CD4-positive, alpha-beta memory T cell (primary cell): ENCODE measurements around the gene NKAIN2. TPM values are rescaled to one million over a fixed set of nuclear protein-coding genes. Genes with fewer than 3 reads are reported as not detected.

Source experiments
- CTCF ChIA-PET: fragments of 350-600 bp; sonication (Branson Sonifier 250); formaldehyde crosslinking; loops from one replicate; lab custom pipeline; 2021; ENCODE audit warnings: inconsistent platforms; ENCODE audit not compliant: partially characterized antibody; lab: Charles Lee
- POLR2A ChIA-PET: fragments of 350-600 bp; sonication (Branson Sonifier 250); formaldehyde crosslinking; loops from one replicate; lab custom pipeline; 2021; ENCODE audit not compliant: partially characterized antibody; lab: Charles Lee
- DNase-seq, 5 donors: peaks; one replicate each; pipeline versions ENCODE4 v3.0.0 to v3.0.0-alpha.2; 2020 to 2022; ENCODE audit warnings: mixed read lengths in 1 of 5
- H3K27ac ChIP-seq: one replicate; pipeline ENCODE4 v1.7.0; 2013; ENCODE audit warnings: low read depth, low read length
- H3K27me3 ChIP-seq: 2 replicates; pipeline ENCODE4 v1.7.0; 2013; ENCODE audit warnings: mild to moderate bottlenecking, low read length, moderate library complexity; ENCODE audit not compliant: insufficient read depth
- H3K36me3 ChIP-seq: 2 replicates; pipeline ENCODE4 v1.7.0; 2013; ENCODE audit warnings: mild to moderate bottlenecking, low read length, moderate library complexity; ENCODE audit not compliant: insufficient read depth
- H3K4me1 ChIP-seq: 2 replicates; pipeline ENCODE4 v1.7.0; 2013; ENCODE audit warnings: mild to moderate bottlenecking, low read length, moderate library complexity; ENCODE audit not compliant: insufficient read depth
- H3K4me3 ChIP-seq, 2 donors: one replicate each; pipeline ENCODE4 v1.7.0; 2013; ENCODE audit warnings: low read length in 2 of 2, mild to moderate bottlenecking in 1 of 2
- H3K9me3 ChIP-seq, 2 donors: one replicate each; pipeline ENCODE4 v1.7.0; 2013; ENCODE audit warnings: low read length in 2 of 2, control low read depth in 1 of 2; ENCODE audit not compliant: control insufficient read depth in 1 of 2
- H3K27ac Mint-ChIP-seq, 7 donors: one replicate each; pipeline ENCODE4 v1.8.0; 2020 to 2021; ENCODE audit warnings: mixed read lengths in 7 of 7, mild to moderate bottlenecking in 6 of 7, inconsistent platforms in 3 of 7, moderate library complexity in 3 of 7
- H3K27me3 Mint-ChIP-seq, 2 donors: one replicate each; pipeline ENCODE4 v1.8.0; 2020 to 2021; ENCODE audit warnings: mixed read lengths in 2 of 2
- H3K36me3 Mint-ChIP-seq, 2 donors: one replicate each; pipeline ENCODE4 v1.8.0; 2020 to 2021; ENCODE audit warnings: mixed read lengths in 2 of 2, inconsistent platforms in 1 of 2, mild to moderate bottlenecking in 1 of 2
- H3K4me1 Mint-ChIP-seq, 4 donors: one replicate each; pipeline ENCODE4 v1.8.0; 2020 to 2021; ENCODE audit warnings: mixed read lengths in 4 of 4, mild to moderate bottlenecking in 1 of 4
- H3K4me3 Mint-ChIP-seq, 8 donors: one replicate each; pipeline ENCODE4 v1.8.0; 2020 to 2021; ENCODE audit warnings: mixed read lengths in 8 of 8, mild to moderate bottlenecking in 7 of 8, moderate library complexity in 6 of 8, inconsistent platforms in 3 of 8
- H3K9me3 Mint-ChIP-seq, 8 donors: one replicate each; pipeline ENCODE4 v1.8.0; 2020 to 2021; ENCODE audit warnings: mixed read lengths in 8 of 8, mild to moderate bottlenecking in 5 of 8, inconsistent platforms in 3 of 8, moderate library complexity in 1 of 8
- intact Hi-C: fragments of 100-400 bp; cut with micrococcal nuclease; formaldehyde crosslinking; loops from one replicate; pipeline ENCODE4 v1.15.1; 2023
- polyA plus RNA-seq, 2 donors: library from polyadenylated mRNA; unstranded; fragments of 300-500 nt; fragmentation: Illumina TruSeq; gene quantifications; one replicate each; pipeline ENCODE4 v1.2.3, GENCODE V29; 2021
- total RNA-seq, 2 experiments: library from RNA; stranded (reverse); gene quantifications; one replicate each; pipeline ENCODE4 v1.2.3, GENCODE V29; 2021

NKAIN2 gene
- total and polyA plus RNA-seq, 4 experiments from 2014 or later: not detected

- intact Hi-C loops: no loop called here
- no peaks in the 10 kb centered on the region for H3K9me3 ChIP-seq
- ChIA-PET POLR2A (no interaction called here), CTCF (no interaction called here)
- no peaks in the 10 kb centered on the region for H3K4me1 ChIP-seq
- H3K27ac ChIP-seq: no peak overlapping the region
- H3K4me3 Mint-ChIP-seq: no peak overlapping the region
- H3K36me3 ChIP-seq: no peaks in the 10 kb centered on the region
- no peaks in the 10 kb centered on the region for H3K27me3 ChIP-seq
- DNase-seq: no peak
- no peaks in the 10 kb centered on the region for H3K27me3 Mint-ChIP-seq
- no peaks in the 10 kb centered on the region for H3K4me1 Mint-ChIP-seq
- H3K36me3 Mint-ChIP-seq: no peaks in the 10 kb centered on the region
- H3K9me3 Mint-ChIP-seq: no peaks in the 10 kb centered on the region
- no peak overlapping the region for H3K27ac Mint-ChIP-seq
- no peak overlapping the region for H3K4me3 ChIP-seq
Observed at GRCh38 chr6:123850555-123850954, 46.9 kb downstream of the NKAIN2 start.

- Histone ChIP-seq H3K9me3 (no peaks in the 10 kb centered on the region), H3K4me1 (no peaks in the 10 kb centered on the region), H3K4me3 (no peak overlapping the region), H3K27ac (no peak overlapping the region), H3K27me3 (no peaks in the 10 kb centered on the region), H3K36me3 (no peaks in the 10 kb centered on the region)
- Mint-ChIP-seq H3K27ac (no peak overlapping the region), H3K36me3 (no peaks in the 10 kb centered on the region), H3K4me3 (no peak overlapping the region), H3K27me3 (no peaks in the 10 kb centered on the region), H3K9me3 (peaks cover 0 to 3% (median 0%) of the 10 kb centered on the region in 8 donors), H3K4me1 (no peaks in the 10 kb centered on the region)
- POLR2A ChIA-PET: no interaction called here
- DNase-seq: no peak
- CTCF ChIA-PET: no interaction called here
- intact Hi-C loops: no loop called here
Observed at GRCh38 chr6:123854201-123854600, 50.5 kb downstream of the NKAIN2 start.

GRCh38 chr6:123855506-123855905 is 51.8 kb downstream of the NKAIN2 start:
- ChIA-PET POLR2A (no interaction called here), CTCF (no interaction called here)
- no peak overlapping the region for H3K27ac Mint-ChIP-seq
- H3K4me1 Mint-ChIP-seq: no peaks in the 10 kb centered on the region
- peaks cover 0 to 5% (median 0%) of the 10 kb centered on the region in 8 donors for H3K9me3 Mint-ChIP-seq
- no peaks in the 10 kb centered on the region for H3K27me3 Mint-ChIP-seq
- intact Hi-C loops: no loop called here
- Histone ChIP-seq H3K27me3 (no peaks in the 10 kb centered on the region), H3K27ac (no peak overlapping the region), H3K9me3 (no peaks in the 10 kb centered on the region), H3K4me1 (no peaks in the 10 kb centered on the region), H3K36me3 (no peaks in the 10 kb centered on the region), H3K4me3 (no peak overlapping the region)
- H3K4me3 Mint-ChIP-seq: no peak overlapping the region
- H3K36me3 Mint-ChIP-seq: no peaks in the 10 kb centered on the region
- DNase-seq: no peak

- Mint-ChIP-seq H3K27me3 (no peaks in the 10 kb centered on the region), H3K36me3 (no peaks in the 10 kb centered on the region), H3K27ac (no peak overlapping the region), H3K9me3 (peaks cover 0 to 5% (median under 1%) of the 10 kb centered on the region in 8 donors), H3K4me3 (no peak overlapping the region), H3K4me1 (no peaks in the 10 kb centered on the region)
- ChIA-PET CTCF (no interaction called here), POLR2A (no interaction called here)
- Histone ChIP-seq H3K9me3 (no peaks in the 10 kb centered on the region), H3K27me3 (no peaks in the 10 kb centered on the region), H3K27ac (no peak overlapping the region), H3K4me3 (no peak overlapping the region), H3K4me1 (no peaks in the 10 kb centered on the region), H3K36me3 (no peaks in the 10 kb centered on the region)
- intact Hi-C loops: no loop called here
- no peak for DNase-seq
Observed at GRCh38 chr6:123859291-123859690, 55.6 kb downstream of the NKAIN2 start.

GRCh38 chr6:123869334-123869733 is 65.7 kb downstream of the NKAIN2 start:
- H3K4me3 Mint-ChIP-seq: no peak overlapping the region
- ChIA-PET CTCF (no interaction called here), POLR2A (no interaction called here)
- no peaks in the 10 kb centered on the region for H3K36me3 ChIP-seq
- H3K36me3 Mint-ChIP-seq: no peaks in the 10 kb centered on the region
- no peaks in the 10 kb centered on the region for H3K27me3 Mint-ChIP-seq
- no peaks in the 10 kb centered on the region for H3K4me1 ChIP-seq
- no peaks in the 10 kb centered on the region for H3K4me1 Mint-ChIP-seq
- no peaks in the 10 kb centered on the region for H3K27me3 ChIP-seq
- H3K9me3 Mint-ChIP-seq: peaks cover 0 to 1% (median 0%) of the 10 kb centered on the region in 8 donors
- no peak for DNase-seq
- no peak overlapping the region for H3K27ac ChIP-seq
- H3K4me3 ChIP-seq: no peak overlapping the region
- no peaks in the 10 kb centered on the region for H3K9me3 ChIP-seq
- H3K27ac Mint-ChIP-seq: no peak overlapping the region
- intact Hi-C loops: no loop called here

- Histone ChIP-seq H3K36me3 (no peaks in the 10 kb centered on the region), H3K4me3 (no peak overlapping the region), H3K4me1 (no peaks in the 10 kb centered on the region), H3K27me3 (no peaks in the 10 kb centered on the region), H3K27ac (no peak overlapping the region), H3K9me3 (no peaks in the 10 kb centered on the region)
- no peaks in the 10 kb centered on the region for H3K4me1 Mint-ChIP-seq
- no peaks in the 10 kb centered on the region for H3K27me3 Mint-ChIP-seq
- POLR2A ChIA-PET: no interaction called here
- H3K27ac Mint-ChIP-seq: no peak overlapping the region
- intact Hi-C loops: no loop called here
- CTCF ChIA-PET: no interaction called here
- peaks cover 0 to 8% (median 0%) of the 10 kb centered on the region in 8 donors for H3K9me3 Mint-ChIP-seq
- no peak overlapping the region for H3K4me3 Mint-ChIP-seq
- no peak for DNase-seq
- H3K36me3 Mint-ChIP-seq: no peaks in the 10 kb centered on the region
Observed at GRCh38 chr6:123873974-123874373, 70.3 kb downstream of the NKAIN2 start.

GRCh38 chr6:123875784-123876183 is 72.1 kb downstream of the NKAIN2 start:
- no peak overlapping the region for H3K4me3 Mint-ChIP-seq
- ChIA-PET CTCF (no interaction called here), POLR2A (no interaction called here)
- no peak overlapping the region for H3K27ac ChIP-seq
- H3K9me3 Mint-ChIP-seq: peaks cover 0 to 8% (median 0%) of the 10 kb centered on the region in 8 donors
- H3K4me3 ChIP-seq: no peak overlapping the region
- no peaks in the 10 kb centered on the region for H3K36me3 ChIP-seq
- no peaks in the 10 kb centered on the region for H3K27me3 Mint-ChIP-seq
- H3K9me3 ChIP-seq: no peaks in the 10 kb centered on the region
- H3K4me1 Mint-ChIP-seq: no peaks in the 10 kb centered on the region
- intact Hi-C loops: no loop called here
- no peak overlapping the region for H3K27ac Mint-ChIP-seq
- no peaks in the 10 kb centered on the region for H3K36me3 Mint-ChIP-seq
- no peaks in the 10 kb centered on the region for H3K4me1 ChIP-seq
- H3K27me3 ChIP-seq: no peaks in the 10 kb centered on the region
- DNase-seq: no peak

GRCh38 chr6:123879749-123880148 is 76.1 kb downstream of the NKAIN2 start:
- H3K36me3 Mint-ChIP-seq: no peaks in the 10 kb centered on the region
- Histone ChIP-seq H3K9me3 (no peaks in the 10 kb centered on the region), H3K4me1 (no peaks in the 10 kb centered on the region), H3K36me3 (no peaks in the 10 kb centered on the region), H3K27me3 (no peaks in the 10 kb centered on the region), H3K4me3 (no peak overlapping the region), H3K27ac (no peak overlapping the region)
- no peak for DNase-seq
- intact Hi-C loops: no loop called here
- H3K27ac Mint-ChIP-seq: no peak overlapping the region
- POLR2A ChIA-PET: no interaction called here
- H3K4me3 Mint-ChIP-seq: no peak overlapping the region
- no peaks in the 10 kb centered on the region for H3K27me3 Mint-ChIP-seq
- CTCF ChIA-PET: no interaction called here
- peaks cover 0 to 8% (median under 1%) of the 10 kb centered on the region in 8 donors for H3K9me3 Mint-ChIP-seq
- H3K4me1 Mint-ChIP-seq: no peaks in the 10 kb centered on the region
